ENCODE data around the gene MIOX.

Gene MIOX

GRCh38 chr22:50505776-50506610, 19.3 kb downstream of the MIOX start (continued):
- TF ChIP-seq, protein P1, sequence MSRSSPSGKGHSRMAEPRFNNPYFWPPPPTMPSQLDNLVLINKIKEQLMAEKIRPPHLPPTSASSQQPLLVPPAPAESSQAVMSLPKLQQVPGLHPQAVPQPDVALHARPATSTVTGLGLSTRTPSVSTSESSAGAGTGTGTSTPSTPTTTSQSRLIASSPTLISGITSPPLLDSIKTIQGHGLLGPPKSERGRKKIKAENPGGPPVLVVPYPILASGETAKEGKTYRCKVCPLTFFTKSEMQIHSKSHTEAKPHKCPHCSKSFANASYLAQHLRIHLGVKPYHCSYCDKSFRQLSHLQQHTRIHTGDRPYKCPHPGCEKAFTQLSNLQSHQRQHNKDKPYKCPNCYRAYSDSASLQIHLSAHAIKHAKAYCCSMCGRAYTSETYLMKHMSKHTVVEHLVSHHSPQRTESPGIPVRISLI (tag by site-specific recombination; IDR thresholded peaks at IDR 0.05): no peak
- TF ChIP-seq ZNF677 (tag by site-specific recombination; IDR thresholded peaks at IDR 0.05) (no peak), KLF9 (tag by site-specific recombination; IDR thresholded peaks at IDR 0.05; ENCODE audit: low read depth) (no peak), YY1 (tag by site-specific recombination; IDR thresholded peaks at IDR 0.05) (no peak), ZBTB11 (tag by site-specific recombination; conservative IDR thresholded peaks at IDR 0.05; ENCODE audit: low read depth) (no peak), REPIN1 (tag by site-specific recombination; IDR thresholded peaks at IDR 0.05; ENCODE audit: low read depth) (no peak), ZNF266 (tag by site-specific recombination; IDR thresholded peaks at IDR 0.05; ENCODE audit: low read depth) (no peak), ZNF473 (tag by site-specific recombination; IDR thresholded peaks at IDR 0.05) (no peak), ZNF146 (tag by site-specific recombination; IDR thresholded peaks at IDR 0.05) (no peak), ZNF114 (tag by site-specific recombination; IDR thresholded peaks at IDR 0.05) (no peak), ZNF138 (tag by site-specific recombination; IDR thresholded peaks at IDR 0.05; ENCODE audit: borderline replicate concordance) (no peak), ZNF610 (tag by site-specific recombination; IDR thresholded peaks at IDR 0.05; ENCODE audit: borderline replicate concordance) (no peak), BCL11B (tag by site-specific recombination; IDR thresholded peaks at IDR 0.05; ENCODE audit: low read depth) (no peak), KLF8 (tag by site-specific recombination; IDR thresholded peaks at IDR 0.05) (no peak), ZNF571 (tag by site-specific recombination; IDR thresholded peaks at IDR 0.05) (no peak), ZNF24 (tag by site-specific recombination; IDR thresholded peaks at IDR 0.05) (no peak), ZNF785 (tag by site-specific recombination; IDR thresholded peaks at IDR 0.05) (no peak), GLIS1 (tag by site-specific recombination; IDR thresholded peaks at IDR 0.05) (peak; percentile 74), ZNF621 (tag by site-specific recombination; IDR thresholded peaks at IDR 0.05) (no peak), KLF10 (tag by site-specific recombination; IDR thresholded peaks at IDR 0.05) (no peak), ZNF341 (tag by site-specific recombination; IDR thresholded peaks at IDR 0.05; ENCODE audit: low read depth) (peak; percentile 33; the same call in 1 of the 2 replicates)
- TF ChIP-seq, protein P2, sequence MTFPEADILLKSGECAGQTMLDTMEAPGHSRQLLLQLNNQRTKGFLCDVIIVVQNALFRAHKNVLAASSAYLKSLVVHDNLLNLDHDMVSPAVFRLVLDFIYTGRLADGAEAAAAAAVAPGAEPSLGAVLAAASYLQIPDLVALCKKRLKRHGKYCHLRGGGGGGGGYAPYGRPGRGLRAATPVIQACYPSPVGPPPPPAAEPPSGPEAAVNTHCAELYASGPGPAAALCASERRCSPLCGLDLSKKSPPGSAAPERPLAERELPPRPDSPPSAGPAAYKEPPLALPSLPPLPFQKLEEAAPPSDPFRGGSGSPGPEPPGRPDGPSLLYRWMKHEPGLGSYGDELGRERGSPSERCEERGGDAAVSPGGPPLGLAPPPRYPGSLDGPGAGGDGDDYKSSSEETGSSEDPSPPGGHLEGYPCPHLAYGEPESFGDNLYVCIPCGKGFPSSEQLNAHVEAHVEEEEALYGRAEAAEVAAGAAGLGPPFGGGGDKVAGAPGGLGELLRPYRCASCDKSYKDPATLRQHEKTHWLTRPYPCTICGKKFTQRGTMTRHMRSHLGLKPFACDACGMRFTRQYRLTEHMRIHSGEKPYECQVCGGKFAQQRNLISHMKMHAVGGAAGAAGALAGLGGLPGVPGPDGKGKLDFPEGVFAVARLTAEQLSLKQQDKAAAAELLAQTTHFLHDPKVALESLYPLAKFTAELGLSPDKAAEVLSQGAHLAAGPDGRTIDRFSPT (tag by site-specific recombination; IDR thresholded peaks at IDR 0.05): peak; percentile 38; the same call in 1 of the 2 replicates
- TF ChIP-seq, protein P3, sequence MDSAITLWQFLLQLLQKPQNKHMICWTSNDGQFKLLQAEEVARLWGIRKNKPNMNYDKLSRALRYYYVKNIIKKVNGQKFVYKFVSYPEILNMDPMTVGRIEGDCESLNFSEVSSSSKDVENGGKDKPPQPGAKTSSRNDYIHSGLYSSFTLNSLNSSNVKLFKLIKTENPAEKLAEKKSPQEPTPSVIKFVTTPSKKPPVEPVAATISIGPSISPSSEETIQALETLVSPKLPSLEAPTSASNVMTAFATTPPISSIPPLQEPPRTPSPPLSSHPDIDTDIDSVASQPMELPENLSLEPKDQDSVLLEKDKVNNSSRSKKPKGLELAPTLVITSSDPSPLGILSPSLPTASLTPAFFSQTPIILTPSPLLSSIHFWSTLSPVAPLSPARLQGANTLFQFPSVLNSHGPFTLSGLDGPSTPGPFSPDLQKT (IDR thresholded peaks at IDR 0.05; ENCODE audit: borderline replicate concordance, low read depth, low read length): no peak
- TF ChIP-seq, protein P4, sequence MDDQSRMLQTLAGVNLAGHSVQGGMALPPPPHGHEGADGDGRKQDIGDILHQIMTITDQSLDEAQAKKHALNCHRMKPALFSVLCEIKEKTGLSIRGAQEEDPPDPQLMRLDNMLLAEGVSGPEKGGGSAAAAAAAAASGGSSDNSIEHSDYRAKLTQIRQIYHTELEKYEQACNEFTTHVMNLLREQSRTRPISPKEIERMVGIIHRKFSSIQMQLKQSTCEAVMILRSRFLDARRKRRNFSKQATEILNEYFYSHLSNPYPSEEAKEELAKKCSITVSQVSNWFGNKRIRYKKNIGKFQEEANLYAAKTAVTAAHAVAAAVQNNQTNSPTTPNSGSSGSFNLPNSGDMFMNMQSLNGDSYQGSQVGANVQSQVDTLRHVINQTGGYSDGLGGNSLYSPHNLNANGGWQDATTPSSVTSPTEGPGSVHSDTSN (CRISPR knock-in tag; IDR thresholded peaks at IDR 0.05): no peak

Data from HEK293 (cell line).